Activated T-helper 1 cell treated with Interleukin-2 at 50 U/mL for 16 hours (primary cell): ENCODE measurements around the gene ACTR2.

Source experiments
- DNase-seq: peaks from one replicate; pipeline ENCODE4 v3.0.0-alpha.2; 2020; ENCODE audit warnings: low read depth

Gene ACTR2

DNA sequence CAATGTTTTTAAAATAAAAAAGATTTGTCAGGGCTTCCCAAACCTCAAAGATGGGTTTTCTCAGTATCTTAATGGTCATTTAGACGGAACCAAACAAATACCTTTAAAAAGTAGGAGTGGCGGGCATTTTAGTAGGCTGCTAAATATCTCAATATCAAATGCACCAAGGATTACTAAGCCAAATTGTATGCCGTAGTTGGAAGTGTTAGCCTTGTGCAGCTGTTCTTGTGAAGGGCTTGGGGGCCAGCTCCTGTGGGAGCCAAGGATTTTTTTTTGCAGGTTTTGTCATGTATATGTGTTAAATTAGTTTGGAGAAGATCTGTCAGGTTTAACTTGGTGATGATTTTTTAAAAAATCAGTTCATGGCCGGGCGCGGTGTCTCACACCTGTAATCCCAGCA is 52.1 kb downstream of the ACTR2 start:
- DNase-seq = no peak

DNA sequence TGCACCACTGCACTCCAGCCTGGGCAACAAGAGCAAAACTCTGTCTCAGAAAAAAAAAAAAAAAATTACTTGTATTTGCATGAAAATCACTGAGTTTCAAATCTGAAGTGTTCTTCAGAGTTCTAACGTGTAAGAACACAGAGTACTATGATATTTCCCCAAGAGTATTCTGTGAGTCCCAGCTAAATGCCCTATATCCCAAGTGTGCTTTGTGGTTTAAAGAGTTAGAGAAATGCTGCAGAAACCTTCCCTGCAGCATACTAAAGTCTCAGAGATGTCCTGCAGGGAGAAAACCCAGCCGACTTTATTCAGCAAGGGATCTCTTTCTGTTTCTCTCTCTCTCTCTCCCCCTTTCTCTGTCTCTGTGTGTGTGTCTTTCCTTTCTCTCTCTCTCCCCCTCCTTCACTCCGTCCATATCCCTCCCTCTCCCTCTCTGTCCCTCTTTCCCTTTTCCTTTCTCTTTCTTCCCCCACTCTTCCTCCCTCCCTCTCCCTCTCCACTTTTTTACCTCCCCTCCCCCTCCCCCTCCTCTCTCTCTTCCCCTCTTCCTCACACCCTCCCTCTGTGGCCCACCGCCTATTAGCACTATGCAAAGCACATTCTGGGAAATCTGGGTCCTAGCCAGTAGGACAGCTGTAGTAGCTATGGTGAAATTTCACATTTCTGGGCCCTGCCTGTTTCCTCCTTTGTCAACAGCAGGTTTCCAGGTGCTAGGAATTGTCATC is 54.2 kb downstream of the ACTR2 start:
- DNase-seq = no peak

DNA sequence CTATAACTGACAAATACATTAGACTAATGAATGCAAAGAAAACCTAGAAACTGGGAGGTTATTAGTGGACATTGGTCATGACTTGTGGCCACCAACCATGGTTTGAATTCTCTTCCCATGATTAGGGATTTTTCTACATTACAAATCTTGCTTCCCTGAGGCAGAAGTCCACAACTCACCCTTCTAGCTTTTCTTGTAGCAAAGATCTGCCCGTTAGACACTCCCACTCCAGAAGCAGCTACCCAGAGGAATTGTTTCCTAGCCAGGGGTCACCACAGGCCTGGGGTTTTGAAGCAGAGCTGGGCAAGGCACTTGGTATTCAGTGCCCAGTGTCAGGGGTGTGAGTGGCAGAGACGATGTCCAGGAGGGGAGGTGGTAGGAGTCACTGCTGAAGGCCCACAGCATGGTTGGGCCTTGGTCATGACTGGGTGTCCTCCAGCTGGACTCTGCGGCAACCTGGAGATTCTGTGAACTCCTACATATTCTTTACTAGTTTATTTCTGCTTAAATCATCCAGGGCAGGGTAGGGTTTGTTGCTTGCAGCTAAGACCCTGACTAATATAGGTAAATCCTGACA is 54.9 kb downstream of the ACTR2 start:
- no peak for DNase-seq

DNA sequence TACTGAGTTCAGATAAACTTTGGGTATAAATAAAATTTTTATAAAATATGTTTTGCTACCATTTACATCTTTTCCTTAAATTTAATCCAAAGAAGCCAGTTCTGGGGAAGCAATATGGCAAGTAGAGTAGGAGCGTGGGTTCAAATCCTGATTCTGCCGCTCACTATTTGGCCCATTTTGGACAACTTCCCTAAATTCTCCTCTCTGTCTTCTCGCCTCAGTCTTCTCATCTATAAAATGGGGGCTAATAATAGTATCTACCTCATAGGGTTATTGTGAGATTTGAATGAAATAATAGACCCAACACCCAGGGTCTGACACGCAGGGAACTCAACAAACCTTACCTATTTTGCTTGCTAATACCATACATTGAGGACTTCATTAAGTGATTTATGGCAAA is 59.7 kb downstream of the ACTR2 start:
- no peak for DNase-seq

DNA sequence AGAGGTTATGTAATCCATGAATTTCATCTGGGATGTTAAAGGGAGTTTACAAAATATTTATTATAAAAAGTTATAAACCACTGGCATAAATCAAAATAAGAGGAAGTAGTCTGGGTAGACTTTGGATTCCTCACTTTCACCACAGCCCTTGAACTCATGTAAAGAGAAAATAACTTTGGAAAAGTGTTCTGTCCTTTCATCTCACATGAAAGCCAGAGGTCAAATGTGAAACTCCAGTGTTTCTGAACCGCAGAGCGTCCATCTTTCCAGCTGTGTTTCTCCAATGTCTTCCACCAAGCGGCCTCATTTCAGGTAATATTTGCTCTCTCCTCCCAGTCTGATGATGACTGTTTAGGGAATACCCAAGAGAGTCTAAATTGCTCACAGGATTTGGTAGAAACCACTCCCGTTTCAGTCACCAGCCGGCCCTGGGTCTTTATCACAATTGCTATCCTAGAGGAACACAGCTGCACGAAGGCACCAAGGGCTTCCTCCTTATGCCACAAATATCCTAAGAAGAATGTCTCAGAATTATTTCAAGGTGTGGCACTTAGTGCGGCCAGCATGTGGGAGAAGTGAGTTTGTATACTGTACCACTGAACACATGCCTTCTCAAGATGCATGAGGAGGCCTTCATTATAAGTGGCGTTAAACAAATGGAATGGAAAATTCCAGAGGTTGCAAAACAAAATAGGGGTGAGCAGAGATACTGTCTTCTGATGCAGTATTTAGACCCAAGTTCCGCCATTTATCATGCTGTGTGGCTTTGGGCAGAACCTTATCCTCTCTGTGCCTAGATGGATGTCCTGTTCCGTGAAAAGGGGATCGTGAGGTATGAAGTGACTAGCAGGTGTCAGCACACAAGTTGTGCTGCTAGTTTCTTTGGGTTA is 63.8 kb downstream of the ACTR2 start:
- DNase-seq = no peak

DNA sequence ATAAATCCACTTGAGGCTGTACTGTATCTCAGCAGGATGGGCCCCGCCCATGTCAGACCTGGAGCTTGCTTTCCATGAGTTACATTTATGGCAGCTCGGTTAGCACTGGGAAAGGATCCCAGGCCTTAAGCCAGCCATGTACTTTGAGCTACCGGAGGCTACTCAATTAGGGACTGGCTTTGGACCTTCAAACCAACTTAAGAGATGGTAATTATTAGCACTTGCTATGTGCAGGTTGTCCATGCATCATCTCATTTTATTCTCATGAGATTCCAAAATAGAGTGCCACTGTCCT is 64.4 kb downstream of the ACTR2 start:
- DNase-seq = no peak

DNA sequence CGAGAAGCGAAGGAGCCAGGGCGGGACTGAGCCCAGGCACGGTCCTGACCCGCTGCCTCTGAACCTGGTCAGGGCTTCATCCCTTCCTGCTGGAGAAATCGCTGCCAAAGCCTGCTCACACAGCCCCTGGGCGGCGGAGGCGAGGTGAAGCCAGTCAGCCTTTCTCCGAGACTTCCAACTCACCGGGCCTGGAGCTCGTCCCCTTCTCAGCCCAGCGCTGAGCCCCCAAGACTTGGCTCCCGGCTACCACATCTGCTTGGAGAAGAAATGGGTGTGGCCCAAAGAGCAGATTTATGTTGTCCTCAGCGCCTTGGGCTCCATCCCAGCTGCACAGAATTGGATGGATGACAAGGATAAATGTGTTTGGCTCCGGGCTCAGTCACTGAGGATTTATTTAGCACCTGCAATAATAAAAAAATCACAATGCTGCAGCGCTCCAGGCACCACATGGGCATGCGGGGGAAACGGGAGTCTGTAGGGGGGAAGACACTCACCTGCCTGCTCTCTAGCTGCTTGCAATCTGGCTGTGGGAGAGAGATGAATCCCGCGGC is 64.9 kb downstream of the ACTR2 start:
- no peak for DNase-seq

DNA sequence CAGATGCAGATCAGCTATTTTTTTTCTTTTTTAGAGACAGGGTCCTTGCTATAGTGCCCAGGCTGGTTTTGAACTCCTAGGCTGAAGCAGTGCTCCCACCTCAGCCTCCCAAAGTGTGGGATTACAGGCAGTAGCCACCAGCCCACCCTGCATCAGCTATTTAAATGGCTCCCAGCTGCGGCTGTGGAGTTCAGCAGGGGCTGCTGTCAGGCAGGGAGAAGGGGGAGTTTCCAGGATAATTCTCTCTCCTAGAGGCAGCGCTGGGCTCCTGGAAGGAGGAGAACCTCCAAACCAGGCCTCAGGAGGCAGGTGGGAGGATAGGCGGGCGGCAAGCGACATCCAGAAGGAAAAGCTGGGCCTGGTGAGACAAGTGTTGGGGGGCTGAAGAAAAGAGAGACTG is 65.7 kb downstream of the ACTR2 start:
- no peak for DNase-seq

DNA sequence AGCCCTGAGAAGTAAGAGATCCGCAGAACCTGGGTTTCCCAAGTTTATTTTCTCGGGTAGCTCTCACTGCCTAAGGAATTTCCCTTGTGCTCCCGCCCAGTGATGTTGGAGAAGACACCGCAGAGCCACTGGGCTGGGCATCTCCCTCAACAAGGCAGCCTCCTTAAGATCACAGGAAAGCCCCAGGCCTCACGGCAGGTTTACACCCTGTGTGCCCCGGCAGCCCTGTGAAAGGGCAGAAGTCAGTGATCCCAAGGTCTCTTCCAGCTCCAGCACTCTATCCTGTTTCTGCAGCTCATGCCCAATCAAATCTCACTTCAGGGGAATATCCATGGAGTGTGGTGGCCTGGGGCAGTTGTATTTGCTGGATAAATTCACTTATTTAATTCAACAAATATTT is 66.5 kb downstream of the ACTR2 start:
- DNase-seq = no peak

DNA sequence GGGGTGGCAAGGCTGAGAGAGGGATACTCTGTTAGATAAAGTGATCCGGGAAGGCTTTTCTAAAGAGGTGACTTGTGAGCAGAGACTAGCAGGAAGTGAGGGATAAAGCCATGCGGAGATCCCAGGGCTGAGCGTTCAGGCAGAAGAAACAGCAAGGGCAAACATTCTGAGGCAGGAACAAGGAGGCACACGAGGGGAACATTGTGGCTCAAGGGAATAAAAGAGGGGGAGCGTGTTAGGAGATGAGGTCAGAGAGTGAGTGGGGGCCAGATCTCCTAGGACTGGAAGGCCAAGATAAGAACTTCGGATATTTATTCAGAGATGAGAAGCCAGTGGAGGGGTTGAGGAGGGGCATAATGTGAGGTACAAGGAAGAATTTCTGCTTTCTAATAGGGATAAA is 67.1 kb downstream of the ACTR2 start:
- no peak for DNase-seq

DNA sequence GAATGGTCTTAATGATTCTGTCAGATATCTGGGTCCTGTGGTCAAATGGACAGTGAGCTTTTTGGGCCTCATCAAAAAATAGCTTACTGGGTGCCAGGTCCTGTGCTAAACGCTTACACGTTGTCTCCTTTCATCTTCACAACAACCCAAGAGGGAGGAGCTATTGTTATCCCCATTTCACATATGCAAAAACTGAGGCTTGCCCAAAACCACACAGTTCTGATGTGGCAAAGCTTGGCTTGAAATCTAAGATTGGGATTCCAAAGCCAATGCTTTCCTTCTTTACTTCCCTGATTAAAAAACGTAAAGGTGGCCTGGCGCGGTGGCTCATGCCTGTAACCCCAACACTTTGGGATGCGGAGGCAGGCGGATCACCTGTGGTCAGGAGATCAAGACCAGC is 69.3 kb downstream of the ACTR2 start:
- DNase-seq = no peak

DNA sequence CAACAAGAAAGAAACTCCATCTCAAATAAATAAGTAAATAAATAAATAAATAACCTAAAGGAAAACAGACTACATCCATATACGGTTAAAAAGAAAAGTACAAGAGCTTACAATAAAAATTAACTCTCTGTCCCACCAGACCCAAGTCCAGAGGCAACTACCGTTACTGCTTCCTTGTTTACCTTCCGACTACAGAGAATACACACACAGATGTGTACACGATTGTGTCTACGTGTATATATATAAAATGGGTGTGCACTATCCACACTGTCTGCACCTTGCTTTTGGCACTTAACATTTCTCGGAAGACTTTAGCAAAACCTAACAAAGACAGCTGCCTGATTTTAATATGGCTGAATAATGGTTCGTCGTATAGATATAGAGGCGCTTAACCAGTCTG is 69.9 kb downstream of the ACTR2 start:
- DNase-seq = no peak

DNA sequence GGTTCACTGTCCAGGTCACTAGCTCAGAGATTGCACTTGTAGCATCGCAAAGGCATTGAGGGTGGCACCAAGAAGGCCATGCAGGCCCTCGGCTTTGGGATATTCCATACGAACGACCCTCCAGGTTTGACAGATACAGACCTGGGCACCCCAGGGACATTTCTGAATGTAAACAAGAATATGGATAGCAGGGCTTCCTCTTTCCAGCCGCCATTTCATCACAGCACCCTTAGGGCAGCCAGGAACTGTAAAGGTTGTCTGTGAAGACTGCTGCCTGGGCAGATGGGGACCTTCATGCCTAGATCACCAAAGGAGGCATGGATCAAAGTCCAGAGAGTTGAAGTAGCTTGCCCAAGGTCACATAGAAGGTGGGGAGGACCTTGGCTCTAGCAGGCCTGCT is 70.5 kb downstream of the ACTR2 start:
- DNase-seq = no peak

DNA sequence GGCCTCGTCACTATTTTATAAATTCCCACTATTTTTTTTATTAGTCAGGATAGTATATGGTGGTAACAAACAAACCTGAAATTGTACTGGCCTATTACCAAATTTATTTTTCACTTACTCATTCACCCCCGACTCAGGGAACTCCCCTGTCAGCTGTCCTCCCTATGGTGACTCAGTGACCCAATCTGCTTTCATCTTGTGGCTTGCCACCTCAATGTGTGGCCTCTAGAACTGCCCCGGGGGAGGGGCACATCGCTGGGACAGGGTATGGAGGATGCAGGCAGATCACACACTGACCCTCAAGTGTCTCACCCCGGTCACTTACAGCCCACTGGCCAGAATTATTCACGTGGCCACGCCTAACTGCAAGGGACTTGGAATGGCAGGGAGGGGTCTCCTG is 71.6 kb downstream of the ACTR2 start:
- DNase-seq = no peak

DNA sequence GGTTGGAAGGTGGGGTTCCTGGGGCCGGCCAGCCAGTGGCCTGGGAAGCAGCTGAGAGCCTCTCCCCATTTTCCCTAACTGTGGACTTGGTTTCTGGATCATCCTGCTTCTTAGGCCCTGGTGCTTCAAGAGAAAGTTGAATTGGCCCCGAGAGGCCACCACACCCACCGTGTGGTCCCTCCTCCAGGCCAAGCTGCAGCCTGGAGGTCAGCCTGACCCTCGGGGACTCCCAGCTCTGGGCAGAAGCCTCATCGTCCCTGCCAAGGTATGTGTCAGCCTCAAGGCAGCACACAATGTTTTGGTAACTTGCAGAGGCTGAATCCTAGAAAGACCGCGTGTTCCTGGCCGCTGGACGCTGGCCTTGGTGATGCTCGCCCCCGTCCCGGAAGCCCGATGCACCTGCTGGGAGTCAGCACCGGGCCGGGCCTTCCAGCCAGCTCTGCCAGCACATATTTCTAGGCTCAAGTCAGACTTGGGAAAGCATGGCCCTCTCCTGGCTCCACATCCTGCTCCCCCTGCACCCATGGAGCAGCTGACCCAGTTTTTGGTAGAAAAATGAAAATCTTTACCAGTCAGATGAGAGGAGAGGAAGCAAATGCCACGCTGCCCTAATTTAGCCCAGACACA is 72.6 kb downstream of the ACTR2 start:
- DNase-seq = no peak

DNA sequence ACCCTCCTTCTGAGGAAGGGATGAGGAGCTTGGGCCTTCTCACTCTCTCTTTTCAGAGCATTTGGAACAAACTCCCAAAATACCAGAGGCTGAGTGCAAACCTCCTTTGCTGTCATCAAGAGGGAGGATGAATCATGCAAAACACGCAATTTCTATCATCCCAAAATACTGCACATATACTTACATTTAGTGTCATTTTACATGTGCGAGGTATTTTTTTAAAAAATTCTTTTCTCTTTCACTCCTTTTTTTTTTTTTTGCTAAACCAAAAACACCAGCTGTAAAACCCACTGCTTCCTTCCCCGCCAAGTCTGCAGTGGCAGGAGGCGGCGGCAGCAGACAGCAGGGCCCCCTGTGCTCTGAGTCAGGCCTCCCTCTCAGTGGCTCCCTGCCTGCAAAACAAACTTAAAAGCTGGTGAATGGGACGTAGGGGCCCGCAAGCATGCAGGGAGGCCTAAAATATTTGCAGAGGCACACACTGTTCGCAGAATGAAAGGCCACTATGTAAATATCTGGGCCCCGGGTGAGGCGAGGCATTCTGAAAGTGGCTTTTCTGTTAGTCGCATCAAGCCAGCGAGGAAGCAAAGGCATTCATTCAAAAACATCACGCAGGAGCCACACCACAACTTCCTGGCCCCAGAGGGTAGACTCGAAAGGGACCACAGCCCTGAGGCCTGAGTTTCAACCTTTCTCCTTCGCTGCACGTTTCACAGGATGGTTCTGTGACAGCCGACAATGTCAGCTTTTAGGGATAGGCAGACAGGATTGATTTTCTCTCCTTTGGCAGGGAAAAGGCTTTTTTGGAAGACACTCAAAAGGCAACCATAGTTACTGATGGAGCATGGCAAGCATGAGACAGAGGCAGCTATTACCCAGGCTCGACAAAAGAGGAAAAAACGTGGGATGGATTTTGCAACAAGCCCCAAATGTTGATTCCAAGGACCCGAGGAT is 73.4 kb downstream of the ACTR2 start:
- DNase-seq = peak; percentile 59

DNA sequence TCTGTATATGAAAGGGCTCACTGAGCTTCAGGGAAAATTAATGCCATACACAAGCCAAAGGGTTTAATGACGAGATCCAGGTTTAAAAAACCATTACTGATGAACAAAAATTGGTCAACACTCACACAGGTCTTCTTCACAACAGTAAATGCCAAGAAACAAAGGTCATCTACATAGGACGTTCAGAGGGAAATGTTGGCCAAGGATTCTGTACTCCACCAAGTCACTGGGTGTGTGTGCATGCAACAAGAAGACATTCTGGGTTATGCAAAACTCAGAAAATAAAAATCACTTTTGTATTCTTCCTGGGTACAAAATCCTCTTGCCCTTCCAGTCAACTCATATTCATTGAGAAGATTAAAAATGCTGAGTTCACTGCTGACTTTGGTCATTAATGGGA is 78.3 kb downstream of the ACTR2 start:
- DNase-seq = no peak

DNA sequence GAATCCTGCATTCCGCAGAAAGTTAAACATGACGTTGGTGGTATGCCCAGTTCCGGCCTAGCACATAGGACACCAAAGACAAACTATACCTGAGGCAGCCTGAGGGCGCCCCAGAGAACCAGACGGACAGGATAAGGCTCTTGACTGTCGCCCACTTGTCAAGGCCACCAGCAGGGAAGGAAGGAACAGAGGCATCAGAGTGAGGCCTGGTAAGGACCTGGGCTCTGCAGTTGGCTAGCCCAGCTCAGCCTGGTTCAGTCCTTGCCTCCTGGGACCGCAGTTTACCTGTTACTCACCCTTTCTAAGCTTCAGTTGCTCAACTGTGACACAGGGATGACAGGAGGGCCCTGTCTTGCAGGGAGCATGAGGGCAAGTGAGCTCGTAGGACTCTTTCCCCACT is 82.1 kb downstream of the ACTR2 start:
- DNase-seq = no peak

DNA sequence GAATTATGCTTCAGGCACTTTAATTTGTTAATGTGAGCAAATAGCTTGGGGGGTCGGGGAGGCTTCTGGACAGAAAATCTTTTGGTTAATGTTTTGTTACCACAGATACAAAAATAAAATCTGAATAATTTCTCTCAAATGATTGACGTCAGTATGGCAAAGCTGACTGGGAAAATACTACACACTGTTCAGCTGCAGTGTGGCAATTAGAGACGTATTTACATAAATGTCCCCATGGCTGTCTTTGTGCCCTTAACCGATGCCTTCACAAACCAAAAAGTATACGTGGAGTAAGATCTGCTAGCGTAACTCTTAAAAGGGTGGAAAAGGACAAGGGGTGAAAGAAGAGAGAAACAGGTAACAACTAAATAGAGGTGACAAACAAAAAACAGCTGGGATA is 83.4 kb downstream of the ACTR2 start:
- DNase-seq = no peak

DNA sequence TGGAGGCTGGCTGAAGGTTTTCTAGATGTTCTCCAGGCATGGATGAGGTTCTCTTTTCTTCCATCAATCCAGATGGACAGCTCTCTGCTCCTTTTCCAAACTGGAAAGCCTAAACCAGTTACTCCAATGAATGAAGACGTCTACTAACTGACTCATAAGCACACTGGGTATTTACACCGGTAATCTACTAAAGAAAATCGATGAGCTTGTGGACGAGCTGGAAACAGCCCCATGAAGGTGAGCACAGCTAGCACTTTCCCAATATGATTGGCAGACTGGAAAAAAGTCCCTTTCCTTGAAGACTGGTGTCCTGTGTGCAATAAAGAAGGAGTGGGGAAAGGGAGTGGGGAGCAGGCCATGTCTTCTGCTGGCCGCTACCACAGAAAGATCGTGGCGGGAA is 84.0 kb downstream of the ACTR2 start:
- DNase-seq = no peak

DNA sequence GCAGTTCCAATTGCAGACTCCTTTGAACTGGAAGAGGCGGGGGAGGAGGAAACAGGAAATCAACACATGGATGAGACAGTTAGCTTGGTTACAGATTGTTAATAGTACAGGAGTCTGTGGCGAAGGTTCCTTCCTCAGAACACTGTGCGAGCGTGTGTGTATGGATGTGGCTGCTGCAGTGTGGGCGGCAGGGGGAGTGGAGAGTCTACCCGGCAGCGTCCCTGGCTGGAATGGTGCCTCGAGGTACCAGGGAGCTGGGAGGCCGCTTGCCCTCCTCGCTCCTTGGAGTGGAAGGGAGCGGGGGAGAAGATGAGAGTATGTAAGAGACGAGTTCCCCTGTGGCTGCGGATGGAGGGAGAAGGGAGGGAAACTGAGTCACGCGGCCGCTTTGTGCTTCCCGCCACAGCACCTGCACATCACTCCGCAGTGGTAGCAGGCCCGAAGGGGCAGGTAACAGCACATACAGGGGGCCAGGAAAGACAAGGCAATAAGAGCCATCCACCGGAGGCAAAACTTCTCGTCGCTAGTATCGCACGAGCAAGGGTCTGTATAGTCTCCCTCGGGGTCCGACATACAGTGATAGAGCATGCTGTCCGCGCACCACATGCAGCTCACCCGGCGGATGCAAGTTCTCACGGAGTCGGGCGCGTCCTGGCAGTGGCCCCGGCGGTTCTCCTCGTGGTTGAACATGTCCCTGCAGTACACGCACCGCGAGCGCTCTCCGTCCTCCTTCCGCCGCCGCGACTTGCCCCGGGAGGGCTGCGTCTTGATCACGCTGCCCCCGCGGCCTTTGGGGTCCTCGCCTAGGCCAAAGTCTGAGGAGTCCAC is 85.7 kb downstream of the ACTR2 start:
- DNase-seq = no peak
